VCaP (cell line): Measurements from ENCODE around the gene MMP10.
A peak's percentile ranks its signal among the peaks of the same experiment; 100 is the strongest.

Experiments used
- H3K27ac ChIP-seq: fragments of 450-650 bp; 2 replicates; pipeline ENCODE4 v1.5.1; 2017
- TF ChIP-seq, protein P1 (sequence below): fragments of 450-650 bp; conservative IDR thresholded peaks from 2 replicates; pipeline ENCODE4 v1.5.1; 2017; ENCODE audit warnings: mild to moderate bottlenecking, moderate library complexity

Gene MMP10

DNA sequence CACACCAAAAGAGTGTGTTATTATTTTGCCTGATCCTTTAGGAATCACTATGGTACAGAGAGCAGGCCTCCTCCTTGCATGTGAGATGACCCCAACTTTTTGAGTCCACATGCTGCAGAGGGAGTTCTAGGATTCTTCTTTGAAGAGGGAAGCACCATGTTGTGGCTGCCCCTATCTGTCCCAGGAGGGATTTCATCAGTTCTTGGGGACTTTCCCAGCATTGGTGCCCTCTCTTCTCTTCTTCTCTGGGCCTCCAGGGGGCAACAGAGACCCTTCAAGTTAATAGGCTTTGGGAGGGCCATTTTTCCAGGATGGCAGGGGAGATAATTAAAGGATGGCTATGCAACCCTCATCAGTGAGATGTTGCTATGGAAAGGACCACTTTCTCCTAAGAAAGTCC, 14.0 kb upstream of the MMP10 start:
- H3K27ac ChIP-seq: peak overlapping the region; percentile 63

DNA sequence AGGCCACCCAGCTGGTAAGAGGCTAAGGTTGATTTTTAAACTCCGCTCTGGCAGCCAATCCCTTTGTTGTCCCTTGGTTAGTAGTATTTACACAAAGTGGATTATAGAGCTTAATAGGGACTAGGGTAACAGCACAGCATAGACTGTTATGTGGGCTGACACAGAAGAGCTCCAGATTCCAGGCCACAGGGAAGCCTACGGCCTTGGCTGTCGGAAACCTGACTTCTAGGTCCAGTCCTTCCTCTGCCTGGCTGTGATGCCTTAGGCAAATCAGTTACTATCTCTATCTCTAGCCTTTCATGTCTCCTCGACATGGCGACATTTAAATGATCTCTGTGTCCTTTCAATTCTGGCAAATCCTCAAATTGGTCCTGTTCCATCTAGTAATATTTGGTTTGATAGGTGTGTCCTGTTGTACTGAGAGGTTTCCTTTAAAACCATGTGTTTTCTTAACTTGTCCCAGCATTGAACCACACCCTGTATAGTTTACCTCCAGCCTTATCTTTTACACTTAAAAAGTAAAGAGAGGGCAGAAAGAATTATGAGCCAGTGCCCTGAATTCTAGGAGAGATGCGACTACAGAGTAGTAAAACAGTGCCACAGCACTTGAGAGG, 13.4 kb upstream of the MMP10 start:
- TF ChIP-seq, protein P1, sequence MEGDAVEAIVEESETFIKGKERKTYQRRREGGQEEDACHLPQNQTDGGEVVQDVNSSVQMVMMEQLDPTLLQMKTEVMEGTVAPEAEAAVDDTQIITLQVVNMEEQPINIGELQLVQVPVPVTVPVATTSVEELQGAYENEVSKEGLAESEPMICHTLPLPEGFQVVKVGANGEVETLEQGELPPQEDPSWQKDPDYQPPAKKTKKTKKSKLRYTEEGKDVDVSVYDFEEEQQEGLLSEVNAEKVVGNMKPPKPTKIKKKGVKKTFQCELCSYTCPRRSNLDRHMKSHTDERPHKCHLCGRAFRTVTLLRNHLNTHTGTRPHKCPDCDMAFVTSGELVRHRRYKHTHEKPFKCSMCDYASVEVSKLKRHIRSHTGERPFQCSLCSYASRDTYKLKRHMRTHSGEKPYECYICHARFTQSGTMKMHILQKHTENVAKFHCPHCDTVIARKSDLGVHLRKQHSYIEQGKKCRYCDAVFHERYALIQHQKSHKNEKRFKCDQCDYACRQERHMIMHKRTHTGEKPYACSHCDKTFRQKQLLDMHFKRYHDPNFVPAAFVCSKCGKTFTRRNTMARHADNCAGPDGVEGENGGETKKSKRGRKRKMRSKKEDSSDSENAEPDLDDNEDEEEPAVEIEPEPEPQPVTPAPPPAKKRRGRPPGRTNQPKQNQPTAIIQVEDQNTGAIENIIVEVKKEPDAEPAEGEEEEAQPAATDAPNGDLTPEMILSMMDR: no peak
- peak overlapping the region; percentile 63 for H3K27ac ChIP-seq

More for the DNA sequence above, 14.0 kb upstream of the MMP10 start:
- TF ChIP-seq, protein P1: peak; percentile 37

DNA sequence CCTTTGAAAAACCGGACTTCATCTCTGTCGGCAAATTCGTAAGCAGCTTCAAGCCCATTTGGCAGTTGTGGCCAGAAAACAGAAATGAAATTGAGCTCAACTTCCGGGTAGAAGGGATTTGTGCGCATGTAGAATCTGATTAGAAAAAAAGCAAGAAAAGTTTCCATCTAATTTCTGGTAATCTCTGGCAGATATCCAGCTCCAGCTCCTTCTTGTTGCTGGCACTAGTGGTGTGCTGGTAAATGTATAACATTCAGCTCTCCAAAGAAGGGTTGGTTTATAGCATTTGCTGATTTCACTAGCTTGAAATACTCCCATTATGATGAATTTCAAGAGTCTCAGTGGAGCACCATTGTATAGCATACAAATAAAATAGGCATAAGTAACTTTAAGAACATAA, 12.2 kb upstream of the MMP10 start:
- TF ChIP-seq, protein P1: no peak
- H3K27ac ChIP-seq: peak overlapping the region; percentile 63

DNA sequence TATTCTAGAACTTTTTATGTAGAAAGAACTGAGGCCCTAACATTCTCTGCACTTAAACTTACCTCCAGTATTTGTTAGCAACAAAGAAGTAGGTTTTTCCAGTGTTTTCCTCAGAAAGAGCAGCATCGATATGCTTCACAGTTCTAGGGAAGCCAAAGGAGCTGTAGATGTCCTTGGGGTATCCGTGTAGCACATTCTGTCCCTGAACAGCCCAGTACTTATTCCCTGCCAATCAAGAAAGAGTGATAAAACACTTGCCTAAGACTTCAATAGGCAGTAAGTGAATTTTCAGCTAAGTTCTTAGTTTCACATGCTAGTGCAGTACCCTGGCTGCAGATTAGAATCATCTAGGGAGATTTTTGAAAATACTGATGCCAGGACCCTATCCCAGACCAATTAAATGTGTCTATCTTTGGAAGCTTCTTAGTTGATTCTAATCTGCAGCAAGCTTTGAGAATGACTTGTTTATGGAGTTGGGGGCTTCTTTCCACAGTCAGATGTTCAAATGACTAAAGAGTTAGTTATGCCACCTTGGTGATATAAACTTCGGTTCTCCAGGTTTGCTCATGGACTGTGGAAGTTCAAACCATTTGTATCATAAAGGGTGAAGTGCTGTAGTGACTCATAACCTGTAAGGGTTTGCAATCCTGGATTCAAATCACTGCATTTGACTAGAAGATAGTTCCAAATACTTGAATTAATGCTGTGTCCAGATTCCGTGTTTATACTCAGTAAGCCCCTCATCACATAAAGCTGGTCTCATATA, 11.0 kb upstream of the MMP10 start:
- TF ChIP-seq, protein P1: no peak
- no peak overlapping the region for H3K27ac ChIP-seq

DNA sequence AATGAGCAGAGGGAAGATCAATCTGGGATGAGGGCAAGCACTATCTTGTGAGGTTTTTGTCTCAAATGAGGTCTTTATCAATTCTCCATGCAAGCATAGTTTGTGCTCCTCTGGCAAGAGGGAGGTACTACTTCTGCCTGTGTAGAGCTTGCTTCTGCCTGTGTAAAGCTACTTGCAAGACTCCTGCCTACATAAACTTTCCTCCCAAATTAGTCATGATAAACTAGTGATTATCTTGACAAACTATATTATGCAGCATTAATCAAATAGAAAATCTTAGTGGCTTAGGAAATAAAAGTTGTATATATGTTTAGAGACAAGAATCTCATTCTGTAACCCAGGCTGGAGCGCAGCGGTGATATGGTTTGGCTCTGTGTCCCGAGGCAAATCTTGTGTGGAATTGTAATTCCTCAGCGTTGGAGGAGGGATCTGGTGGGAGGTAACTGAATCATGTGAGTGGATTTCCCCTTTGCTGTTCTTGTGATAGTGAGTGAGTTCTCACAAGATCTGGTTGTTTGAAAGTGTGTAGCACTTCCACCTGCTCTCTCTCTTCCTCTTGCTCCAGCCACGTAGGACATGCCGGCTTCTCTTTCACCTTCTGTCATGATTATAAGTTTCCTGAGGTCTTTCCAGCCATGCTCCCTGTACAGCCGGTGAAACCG, 8.0 kb upstream of the MMP10 start:
- TF ChIP-seq, protein P1: no peak

DNA sequence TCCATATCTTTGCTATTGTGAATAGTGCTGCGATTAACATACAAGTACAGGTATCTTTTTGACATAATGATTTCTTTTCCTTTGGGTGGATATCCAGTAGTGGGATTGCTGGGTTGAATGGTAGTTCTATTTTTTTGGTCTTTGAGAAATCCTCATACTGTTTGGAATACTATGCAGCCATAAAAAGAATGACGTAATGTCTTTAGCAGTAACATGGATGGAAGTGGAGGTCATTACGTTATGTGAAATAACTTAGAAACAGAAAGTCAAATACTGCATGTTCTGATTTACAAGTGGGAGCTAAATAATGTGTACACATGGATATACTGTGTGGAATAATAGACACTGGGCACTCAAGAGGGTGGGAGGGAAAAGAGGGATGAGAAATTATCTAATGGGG, 4.0 kb upstream of the MMP10 start:
- peak overlapping the region; percentile 91 for H3K27ac ChIP-seq
- TF ChIP-seq, protein P1: no peak

More for the DNA sequence above, 8.0 kb upstream of the MMP10 start:
- no peak overlapping the region for H3K27ac ChIP-seq

DNA sequence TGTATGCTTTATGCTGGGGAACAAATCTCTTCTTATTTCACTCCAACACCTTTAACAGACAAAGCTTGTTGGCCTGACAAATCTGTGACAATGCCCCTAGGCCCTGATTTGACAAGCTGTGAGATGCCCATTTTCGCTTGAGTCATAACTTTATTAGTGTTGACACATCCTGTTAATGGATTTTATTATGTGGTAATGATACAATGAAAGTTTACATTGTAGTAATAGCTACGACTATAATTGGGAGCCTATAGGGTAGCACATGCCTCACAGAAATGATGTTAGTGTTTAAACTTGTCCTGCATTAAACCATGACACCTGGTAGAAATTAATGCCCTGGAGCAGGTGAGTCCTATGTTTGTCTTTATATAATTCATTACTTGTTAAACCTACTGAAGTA, 3.3 kb upstream of the MMP10 start:
- TF ChIP-seq, protein P1: no peak
- peak overlapping the region; percentile 91 for H3K27ac ChIP-seq
